Liver (tissue), 9 donors: ENCODE data around the gene XRCC5. TPM values are rescaled to one million over a fixed set of nuclear protein-coding genes. Genes with fewer than 3 reads are reported as not detected.

Experiments
- DNase-seq: peaks from one replicate; pipeline ENCODE4 v3.0.0-alpha.2; 2017; ENCODE audit warnings: low spot score
- H3K27ac ChIP-seq, 2 donors: one replicate each; pipeline ENCODE4 v1.7.0; 2013; ENCODE audit warnings: inconsistent platforms in 2 of 2, low read length in 2 of 2, control low read depth in 1 of 2, low read depth in 1 of 2, mild to moderate bottlenecking in 1 of 2
- H3K27me3 ChIP-seq, 4 donors: one replicate each; pipeline versions ENCODE4 v1.6.1 to v1.7.0; 2013; ENCODE audit warnings: low read length in 3 of 4, inconsistent platforms in 1 of 4, mild to moderate bottlenecking in 1 of 4, moderate library complexity in 1 of 4; ENCODE audit not compliant: control insufficient read depth in 4 of 4, insufficient read depth in 4 of 4
- H3K36me3 ChIP-seq, 4 donors: one replicate each; pipeline versions ENCODE4 v1.6.1 to v1.7.0; 2013; ENCODE audit warnings: low read length in 3 of 4, mild to moderate bottlenecking in 3 of 4, low read depth in 1 of 4, moderate library complexity in 1 of 4; ENCODE audit not compliant: control insufficient read depth in 4 of 4, insufficient read depth in 3 of 4
- H3K4me1 ChIP-seq, 4 donors: one replicate each; pipeline versions ENCODE4 v1.6.1 to v1.7.0; 2013; ENCODE audit warnings: low read length in 3 of 4, mild to moderate bottlenecking in 3 of 4, moderate library complexity in 1 of 4; ENCODE audit not compliant: control insufficient read depth in 4 of 4, insufficient read depth in 4 of 4
- H3K4me3 ChIP-seq, 3 donors: one replicate each; pipeline versions ENCODE4 v1.6.1 to v1.7.0; 2013; ENCODE audit warnings: low read length in 3 of 3, control low read depth in 1 of 3, low read depth in 1 of 3, mild to moderate bottlenecking in 1 of 3
- H3K9ac ChIP-seq, 2 donors: one replicate each; pipeline ENCODE4 v1.7.0; 2013; ENCODE audit warnings: low read length in 2 of 2, mild to moderate bottlenecking in 2 of 2, moderate library complexity in 2 of 2, control low read depth in 1 of 2, low read depth in 1 of 2
- H3K9me3 ChIP-seq, 4 donors: one replicate each; pipeline versions ENCODE4 v1.6.1 to v1.7.0; 2013; ENCODE audit warnings: low read length in 3 of 4; ENCODE audit not compliant: control insufficient read depth in 4 of 4
- ATF3 ChIP-seq: IDR thresholded peaks from 2 replicates; pipeline ENCODE4 v1.6.1; 2016; ENCODE audit warnings: antibody characterized with exemption
- CTCF ChIP-seq: fragments of 150-350 bp; IDR thresholded peaks from 2 replicates; pipeline ENCODE4 v1.5.1; 2017; ENCODE audit warnings: improper control_type of control experiment, low read depth, low read length; ENCODE audit not compliant: missing input control
- EGR1 ChIP-seq, 2 donors: IDR thresholded peaks; 2 replicates each; pipeline ENCODE4 v1.6.1; 2016 to 2018; ENCODE audit warnings: antibody characterized with exemption in 2 of 2, low read depth in 2 of 2
- FOXA1 ChIP-seq: IDR thresholded peaks from 2 replicates; pipeline ENCODE4 v1.6.1; 2016; ENCODE audit warnings: antibody characterized with exemption
- FOXA2 ChIP-seq: IDR thresholded peaks from 2 replicates; pipeline ENCODE4 v1.6.1; 2016; ENCODE audit warnings: antibody characterized with exemption
- GABPA ChIP-seq, 2 donors: IDR thresholded peaks in 1 of 2; conservative IDR thresholded peaks in 1 of 2; 2 replicates each; pipeline ENCODE4 v1.6.1; 2016; ENCODE audit warnings: antibody characterized with exemption in 2 of 2, mild to moderate bottlenecking in 1 of 2, moderate library complexity in 1 of 2
- HNF4A ChIP-seq, 2 donors: conservative IDR thresholded peaks; 2 replicates each; pipeline ENCODE4 v1.6.1; 2016; ENCODE audit warnings: antibody characterized with exemption in 2 of 2, mild to moderate bottlenecking in 2 of 2
- HNF4G ChIP-seq: IDR thresholded peaks from 2 replicates; pipeline ENCODE4 v1.6.1; 2016; ENCODE audit warnings: antibody characterized with exemption
- JUND ChIP-seq, 2 donors: IDR thresholded peaks; 2 replicates each; pipeline ENCODE4 v1.6.1; 2016; ENCODE audit warnings: antibody characterized with exemption in 2 of 2
- MAX ChIP-seq: IDR thresholded peaks from 2 replicates; pipeline ENCODE4 v1.6.1; 2016; ENCODE audit warnings: antibody characterized with exemption
- NR2F2 ChIP-seq: IDR thresholded peaks from 2 replicates; pipeline ENCODE4 v1.6.1; 2016; ENCODE audit warnings: antibody characterized with exemption
- RAD21 ChIP-seq, 2 donors: IDR thresholded peaks; 2 replicates each; pipeline ENCODE4 v1.6.1; 2016; ENCODE audit warnings: antibody characterized with exemption in 2 of 2, mild to moderate bottlenecking in 2 of 2
- REST ChIP-seq: IDR thresholded peaks from 2 replicates; pipeline ENCODE4 v1.6.1; 2016; ENCODE audit warnings: antibody characterized with exemption, mild to moderate bottlenecking
- RXRA ChIP-seq, 2 donors: IDR thresholded peaks; 2 replicates each; pipeline ENCODE4 v1.6.1; 2017 to 2018; ENCODE audit warnings: antibody characterized with exemption in 2 of 2, mild to moderate bottlenecking in 1 of 2
- SP1 ChIP-seq: IDR thresholded peaks from 2 replicates; pipeline ENCODE4 v1.6.1; 2018; ENCODE audit warnings: antibody characterized with exemption, mild to moderate bottlenecking
- TAF1 ChIP-seq: conservative IDR thresholded peaks from 2 replicates; pipeline ENCODE4 v1.6.1; 2016; ENCODE audit warnings: antibody characterized with exemption, mild to moderate bottlenecking
- YY1 ChIP-seq: IDR thresholded peaks from 2 replicates; pipeline ENCODE4 v1.6.1; 2016; ENCODE audit warnings: antibody characterized with exemption, mild to moderate bottlenecking
- ZBTB33 ChIP-seq: IDR thresholded peaks from 2 replicates; pipeline ENCODE4 v1.6.1; 2016; ENCODE audit warnings: antibody characterized with exemption
- WGBS: extraction: QIAGEN DNeasy Blood & Tissue Kit; methylation state at CpG from one replicate; pipeline ENCODE4 v1.1.7; 2013; 5-methylcytosine and 5-hydroxymethylcytosine counted together
- polyA plus RNA-seq, 2 donors: library from polyadenylated mRNA; stranded (reverse) in 1 of 2; unstranded in 1 of 2; fragments of 200-250 nt in 1 of 2; fragments of >200 nt in 1 of 2; fragmentation: Nextera tagmentation in 1 of 2; extraction: Ambion mirVana in 1 of 2; gene quantifications; one replicate each; pipeline versions ENCODE4 v1.2.1 to v1.2.3, GENCODE V29; 2013 to 2015
- total RNA-seq, 2 donors: library from RNA; depleted of rRNA; stranded (reverse); fragments of >200 nt; gene quantifications; one replicate each; pipeline ENCODE4 v1.2.3, GENCODE V29; 2014
- donor health status: healthy.
- donor health status: healthy.
- donor health status: healthy.
- donor health status: healthy.
- donor health status: healthy.

Gene XRCC5
- total and polyA plus RNA-seq, 4 donors, result 63.7 to 140 (median 84.5) TPM

GRCh38 chr2:216082117-216082711 lies 26.9 kb upstream of the XRCC5 start:
- no peak for TF ChIP-seq NR2F2
- TF ChIP-seq HNF4A (conservative IDR thresholded peaks at IDR 0.05), result no peak
- TF ChIP-seq HNF4G, result no peak
- no peak for TF ChIP-seq RXRA (IDR thresholded peaks at IDR 0.05)
- TF ChIP-seq ATF3, result no peak
- no peak for TF ChIP-seq CTCF
- no peak for TF ChIP-seq GABPA (IDR thresholded peaks at IDR 0.05 in 1 of 2, conservative IDR thresholded peaks at IDR 0.05 in 1 of 2)
- no peak for TF ChIP-seq FOXA1
- TF ChIP-seq EGR1 (IDR thresholded peaks at IDR 0.05; ENCODE audit: low read depth in 2 of 2), result no peak
- no peak for TF ChIP-seq JUND (IDR thresholded peaks at IDR 0.05)
- TF ChIP-seq RAD21 (IDR thresholded peaks at IDR 0.05), result no peak
- no peak for TF ChIP-seq ZBTB33
- no peak for TF ChIP-seq SP1
- Histone ChIP-seq H3K9ac (peak overlapping the region; percentile 1 to 62), H3K9me3 (no peaks in the 10 kb centered on the region), H3K36me3 (no peaks in the 10 kb centered on the region), H3K27me3 (no peaks in the 10 kb centered on the region), H3K27ac (peak overlapping the region; percentile 13 to 62), H3K4me1 (peaks cover 11 to 48% (median 39%) of the 10 kb centered on the region in 4 donors), H3K4me3 (peak overlapping the region; percentile 63 to 66 (median 65))
- no peak for DNase-seq
- 16% methylated on average over 22 of the region's 22 CpGs for WGBS

GRCh38 chr2:216082805-216083204 lies 26.3 kb upstream of the XRCC5 start:
- DNase-seq, result no peak
- Histone ChIP-seq H3K36me3 (no peaks in the 10 kb centered on the region), H3K27ac (no peak overlapping the region), H3K9ac (no peak overlapping the region), H3K27me3 (no peaks in the 10 kb centered on the region), H3K9me3 (no peaks in the 10 kb centered on the region), H3K4me1 (peaks cover 11 to 48% (median 39%) of the 10 kb centered on the region in 4 donors), H3K4me3 (no peak overlapping the region)
- TF ChIP-seq ATF3 (no peak), HNF4G (no peak), REST (no peak), JUND (IDR thresholded peaks at IDR 0.05) (no peak), CTCF (no peak), YY1 (no peak), MAX (no peak), ZBTB33 (no peak), NR2F2 (no peak), TAF1 (no peak), SP1 (no peak), FOXA2 (no peak), RXRA (IDR thresholded peaks at IDR 0.05) (no peak), RAD21 (IDR thresholded peaks at IDR 0.05) (no peak), HNF4A (conservative IDR thresholded peaks at IDR 0.05) (no peak)
- WGBS, result 70% methylated on average over 3 of the region's 3 CpGs
